ENCODE results near the gene ICAM2. TPM values are rescaled to one million over a fixed set of nuclear protein-coding genes. Genes with fewer than 3 reads are reported as not detected.

Gene ICAM2
- total and polyA plus RNA-seq, 12 donors: 25.2 to 117 (median 35.1) TPM

GRCh38 chr17:64067657-64068056 is 47.2 kb upstream of the ICAM2 start:
- H3K36me3 ChIP-seq: peaks cover 0 to 91% (median 50%) of the 10 kb centered on the region in 9 donors

GRCh38 chr17:64066716-64067115 is 46.3 kb upstream of the ICAM2 start:
- H3K27me3 ChIP-seq: no peaks in the 10 kb centered on the region
- no peak for DNase-seq
- no peak for TF ChIP-seq CTCF (IDR thresholded peaks at IDR 0.05)
- H3K27ac ChIP-seq: peak overlapping the region in 1 of 10 donors; percentile 52
- peaks cover 0 to 93% (median 45%) of the 10 kb centered on the region in 9 donors for H3K36me3 ChIP-seq
- H3K4me3 ChIP-seq: no peak overlapping the region
- H3K4me1 ChIP-seq: peaks cover 0 to 32% (median 0%) of the 10 kb centered on the region in 9 donors
- H3K9me3 ChIP-seq: peaks cover 0 to 23% (median 13%) of the 10 kb centered on the region in 11 donors
- ATAC-seq: peak in 1 of 8 donors; percentile 13
- intact Hi-C loops (cut with DNase I): loop anchor here in 2 of 10 donors (10.0 kb wide), 2 partner anchors 48 to 68 kb away; partner anchors contain the start of gene ERN1 (in 1 of the 2)
- 94 to 96% methylated on average over 7 of the region's 7 CpGs for whole genome bisulfite sequencing, 2 donors

More at GRCh38 chr17:64067657-64068056, 47.2 kb upstream of the ICAM2 start:
- ATAC-seq (no peak), DNase-seq (no peak)
- H3K9me3 ChIP-seq: peaks cover 0 to 23% (median 13%) of the 10 kb centered on the region in 11 donors
- H3K4me1 ChIP-seq: peaks cover 0 to 24% (median 0%) of the 10 kb centered on the region in 9 donors
- TF ChIP-seq CTCF (IDR thresholded peaks at IDR 0.05): no peak
- intact Hi-C loops (cut with DNase I): loop anchor here in 2 of 10 donors (10.0 kb wide), 2 partner anchors 47 to 67 kb away; partner anchors contain the start of gene ERN1 (in 1 of the 2)
- H3K4me3 ChIP-seq: no peak overlapping the region
- H3K27me3 ChIP-seq: no peaks in the 10 kb centered on the region
- peak overlapping the region in 1 of 10 donors; percentile 52 for H3K27ac ChIP-seq
- WGBS, 2 donors: 85 to 88% methylated on average over 3 of the region's 3 CpGs

GRCh38 chr17:64065161-64065560 is 44.7 kb upstream of the ICAM2 start:
- no peak for DNase-seq
- no peak for ATAC-seq
- H3K27ac ChIP-seq: no peak overlapping the region
- intact Hi-C loops (cut with DNase I): loop anchor here in 2 of 10 donors (10.0 kb wide), 2 partner anchors 50 to 70 kb away; partner anchors contain the start of gene ERN1 (in 1 of the 2)
- no peak for TF ChIP-seq CTCF (IDR thresholded peaks at IDR 0.05)
- 90 to 91% methylated on average over 8 of the region's 8 CpGs for WGBS, 2 donors
- H3K27me3 ChIP-seq: no peaks in the 10 kb centered on the region
- peaks cover 0 to 93% (median 35%) of the 10 kb centered on the region in 9 donors for H3K36me3 ChIP-seq
- no peak overlapping the region for H3K4me3 ChIP-seq
- H3K4me1 ChIP-seq: peaks cover 0 to 45% (median 0%) of the 10 kb centered on the region in 9 donors
- peaks cover 0 to 19% (median 13%) of the 10 kb centered on the region in 11 donors for H3K9me3 ChIP-seq

GRCh38 chr17:64064331-64064730 is 43.9 kb upstream of the ICAM2 start:
- no peak for DNase-seq
- Histone ChIP-seq H3K27me3 (no peaks in the 10 kb centered on the region), H3K4me3 (no peak overlapping the region), H3K27ac (peak overlapping the region in 1 of 10 donors; percentile 74), H3K36me3 (peaks cover 0 to 93% (median 28%) of the 10 kb centered on the region in 9 donors), H3K9me3 (peaks cover 0 to 11% (median 6%) of the 10 kb centered on the region in 11 donors), H3K4me1 (peaks cover 0 to 45% (median 0%) of the 10 kb centered on the region in 9 donors)
- WGBS, 2 donors: 92 to 94% methylated on average over 9 of the region's 9 CpGs
- intact Hi-C loops (cut with DNase I): loop anchor here in 6 of 10 donors (5.0 to 10.0 kb wide), 3 partner anchors 50 to 70 kb away; partner anchors contain the start of gene ERN1 (in 5 of the 6)
- no peak for ATAC-seq
- TF ChIP-seq CTCF (IDR thresholded peaks at IDR 0.05): no peak
